K562 (cell line): Measurements from ENCODE around the gene MKNK2. TPM values are rescaled to one million over a fixed set of nuclear protein-coding genes. Genes with fewer than 3 reads are reported as not detected.

ENCODE experiments used
- CHAMP1 ChIP-seq: fragments of 450-650 bp; IDR thresholded peaks from 2 replicates; pipeline ENCODE4 v1.6.1; 2016; ENCODE audit warnings: mild to moderate bottlenecking
- CSDE1 ChIP-seq, 2 experiments: fragments of 450-650 bp; IDR thresholded peaks; 2 replicates each; pipeline ENCODE4 v1.6.1; 2016; ENCODE audit warnings: mild to moderate bottlenecking in 1 of 2
- DDX20 ChIP-seq: fragments of 450-650 bp; IDR thresholded peaks from 2 replicates; pipeline ENCODE4 v1.6.1; 2016; ENCODE audit warnings: missing genetic modification characterization, low read depth, mild to moderate bottlenecking, missing compliant biosample characterization, moderate library complexity
- HMG20A ChIP-seq: fragments of 450-650 bp; formaldehyde crosslinking; conservative IDR thresholded peaks from 2 replicates; pipeline ENCODE4 v1.4.0; 2020; ENCODE audit warnings: mild to moderate bottlenecking, mixed read lengths
- MED1 ChIP-seq: sonication (generic); formaldehyde crosslinking; IDR thresholded peaks from 2 replicates; pipeline ENCODE4 v1.8.1; 2023; ENCODE audit warnings: missing genetic modification reagents, borderline replicate concordance
- MIER1 ChIP-seq: fragments of 450-650 bp; IDR thresholded peaks from 2 replicates; pipeline ENCODE4 v1.6.1; 2016; ENCODE audit warnings: antibody characterized with exemption, mild to moderate bottlenecking, low read depth
- NR3C1 ChIP-seq: sonication (generic); formaldehyde crosslinking; IDR thresholded peaks from 2 replicates; pipeline ENCODE4 v1.8.1; 2022; ENCODE audit warnings: missing genetic modification reagents
- NR4A1 ChIP-seq, 2 experiments: fragments of 250-450 bp in 1 of 2; fragments of 450-650 bp in 1 of 2; sonication (Bioruptor Pico) in 1 of 2; IDR thresholded peaks; 2 replicates each; pipeline versions ENCODE4 v1.4.0 to v1.6.1; 2016 to 2020; ENCODE audit warnings: mild to moderate bottlenecking in 2 of 2, missing compliant biosample characterization in 1 of 2, missing genetic modification characterization in 1 of 2, moderate library complexity in 1 of 2
- NRF1 ChIP-seq, 2 experiments: fragments of 450-650 bp; IDR thresholded peaks in 1 of 2; conservative IDR thresholded peaks in 1 of 2; 2 replicates each; pipeline ENCODE4 v1.6.1; 2014; ENCODE audit warnings: mild to moderate bottlenecking in 2 of 2
- PURB ChIP-seq: sonication (generic); formaldehyde crosslinking; IDR thresholded peaks from 2 replicates; pipeline ENCODE4 v1.9.0; 2021; ENCODE audit warnings: low read depth, mild to moderate bottlenecking, missing genetic modification reagents
- RBFOX2 ChIP-seq: fragments of 200-400 bp; formaldehyde crosslinking; IDR thresholded peaks from 2 replicates; pipeline ENCODE4 v1.6.1; 2017; ENCODE audit warnings: low read depth, mild to moderate bottlenecking, low read length, moderate library complexity
- SETDB1 ChIP-seq: IDR thresholded peaks from one replicate; pipeline ENCODE4 v1.6.1; 2012; ENCODE audit warnings: low read length, control low read depth, inconsistent platforms
- SMARCE1 ChIP-seq: fragments of 450-650 bp; IDR thresholded peaks from 2 replicates; pipeline ENCODE4 v1.7.1; 2016; ENCODE audit warnings: mild to moderate bottlenecking
- SNAPC5 ChIP-seq: fragments of 250-450 bp; sonication (Bioruptor Pico); IDR thresholded peaks from 2 replicates; pipeline ENCODE4 v1.8.0; 2021; ENCODE audit warnings: moderate library complexity, mild to moderate bottlenecking, inconsistent platforms
- TFE3 ChIP-seq: fragments of 450-650 bp; formaldehyde crosslinking; IDR thresholded peaks from 2 replicates; pipeline ENCODE4 v1.4.0; 2020; ENCODE audit warnings: mild to moderate bottlenecking, mixed read lengths
- ZKSCAN1 ChIP-seq: fragments of 150-350 bp; IDR thresholded peaks from 2 replicates; pipeline ENCODE4 v1.6.1; 2016; ENCODE audit warnings: low read depth, low read length
- ZNF134 ChIP-seq: fragments of 250-450 bp; sonication (Bioruptor Pico); conservative IDR thresholded peaks from 2 replicates; pipeline ENCODE4 v1.4.0; 2020
- ZNF280A ChIP-seq: fragments of 450-650 bp; IDR thresholded peaks from 2 replicates; pipeline ENCODE4 v1.6.1; 2018; ENCODE audit warnings: mild to moderate bottlenecking, low read depth; ENCODE audit not compliant: partially characterized antibody
- ZNF384 ChIP-seq: IDR thresholded peaks from 2 replicates; pipeline ENCODE4 v1.6.1; 2012; ENCODE audit warnings: low read depth, low read length, improper control_type of control experiment
- ZNF445 ChIP-seq: fragments of 250-450 bp; sonication (Bioruptor Pico); IDR thresholded peaks from 2 replicates; pipeline ENCODE4 v1.4.0; 2020; ENCODE audit warnings: low read depth, mild to moderate bottlenecking, moderate library complexity
- polyA plus RNA-seq, 8 experiments: library from polyadenylated mRNA; depleted of rRNA in 4 of 8; stranded (reverse) in 5 of 8; unstranded in 3 of 8; fragments of >200 nt; fragmentation: Nextera tagmentation in 2 of 8; fragmentation: Illumina TruSeq in 1 of 8; extraction: Ambion mirVana in 2 of 8; extraction: Trizol in 1 of 8; gene quantifications; 2 replicates each; pipeline versions ENCODE4 v1.2.1 to v1.2.3, GENCODE V29; 2011 to 2014; ENCODE audit warnings: inconsistent platforms in 1 of 8, missing spikeins in 1 of 8
- total RNA-seq, 7 experiments: library from RNA; depleted of rRNA in 6 of 7; stranded (reverse); fragments of >200 nt in 6 of 7; fragmentation: Illumina TruSeq in 2 of 7; extraction: Trizol in 2 of 7; gene quantifications; 2 replicates each; pipeline versions ENCODE4 v1.2.1 to v1.2.3, GENCODE V29; 2011 to 2021; ENCODE audit warnings: low replicate concordance in 1 of 7
- TF ChIP-seq, protein P1 (sequence below), 2 experiments: fragments of 450-650 bp in 1 of 2; sonication (generic) in 1 of 2; formaldehyde crosslinking in 1 of 2; IDR thresholded peaks in 1 of 2; conservative IDR thresholded peaks in 1 of 2; 2 replicates each; pipeline versions ENCODE4 v1.6.1 to v1.8.1; 2016 to 2023; ENCODE audit warnings: mild to moderate bottlenecking in 2 of 2, moderate library complexity in 2 of 2, inconsistent platforms in 1 of 2, missing genetic modification reagents in 1 of 2

MKNK2 gene
- total and polyA plus RNA-seq, 9 of the 15 experiments (the other 6 are each of a cell fraction or from before 2014, with no cell fraction given): 5.1 to 191 (median 51.9) TPM

DNA sequence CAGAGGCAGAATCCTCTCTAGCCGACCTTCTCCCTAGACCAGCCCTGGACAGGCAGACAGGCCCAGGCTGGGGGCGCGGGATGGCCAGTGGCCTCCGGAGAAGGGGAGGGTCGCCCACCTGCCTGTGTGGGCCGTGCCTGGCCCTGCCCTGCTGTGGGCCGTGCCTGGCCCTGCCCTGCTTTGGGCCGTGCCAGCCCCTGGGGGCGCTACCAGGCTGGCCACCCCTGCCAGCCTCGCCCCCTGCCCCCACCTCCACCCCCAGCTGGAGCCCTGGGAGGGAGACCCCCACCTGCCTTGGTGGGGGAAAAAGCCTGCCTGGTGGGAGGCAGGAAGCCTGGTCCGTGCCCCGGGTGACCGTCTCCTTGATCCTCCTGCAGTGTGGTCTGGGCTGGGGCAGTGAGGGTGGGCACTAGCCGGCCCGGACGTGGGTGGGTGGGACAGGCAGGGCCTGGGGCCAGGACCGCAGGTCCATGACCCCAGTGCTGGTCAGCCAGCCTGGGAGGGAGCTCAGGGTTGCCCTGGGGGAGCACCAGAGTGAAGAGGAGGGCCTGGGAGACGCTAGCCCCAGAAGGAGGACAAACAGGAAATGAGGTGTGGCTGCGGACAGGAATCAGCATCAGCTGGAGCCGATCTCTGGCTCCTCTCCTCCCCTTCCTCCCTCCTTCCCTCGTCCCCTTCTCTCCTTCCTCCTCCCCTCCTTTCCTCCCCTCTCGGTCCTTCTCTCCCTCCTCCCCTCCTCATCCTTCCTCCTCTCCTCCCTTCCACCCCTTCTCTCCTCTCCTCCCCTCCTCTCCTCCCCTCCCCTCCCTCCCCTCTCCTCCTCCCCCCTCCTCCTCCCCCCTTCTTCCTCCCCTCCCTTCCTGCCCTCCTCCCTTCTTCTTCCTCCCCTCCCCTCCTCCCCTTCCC lies 5.1 kb upstream of the MKNK2 start (continued):
- TF ChIP-seq CHAMP1 (no peak), NR3C1 (CRISPR knock-in tag) (no peak), SNAPC5 (no peak), MIER1 (no peak), HMG20A (CRISPR knock-in tag) (no peak), MED1 (CRISPR knock-in tag) (no peak), ZKSCAN1 (no peak), NRF1 (conservative IDR thresholded peaks at IDR 0.05 in 1 of 2, IDR thresholded peaks at IDR 0.05 in 1 of 2) (no peak), SMARCE1 (peak; percentile 74; the same call in 1 of the 2 replicates), RBFOX2 (peak; percentile 90), SETDB1 (no peak), PURB (CRISPR knock-in tag) (no peak), ZNF445 (CRISPR knock-in tag) (no peak), ZNF280A (no peak), NR4A1 (CRISPR knock-in tag; IDR thresholded peaks at IDR 0.05) (0 out of 2 replicates have a peak, but pooled peaks have one; percentile 64), NR4A1 (tag; IDR thresholded peaks at IDR 0.05) (no peak), TFE3 (CRISPR knock-in tag) (no peak), ZNF384 (no peak), CSDE1 (IDR thresholded peaks at IDR 0.05) (no peak), ZNF134 (CRISPR knock-in tag) (no peak), DDX20 (tag) (no peak)
- TF ChIP-seq, protein P1, sequence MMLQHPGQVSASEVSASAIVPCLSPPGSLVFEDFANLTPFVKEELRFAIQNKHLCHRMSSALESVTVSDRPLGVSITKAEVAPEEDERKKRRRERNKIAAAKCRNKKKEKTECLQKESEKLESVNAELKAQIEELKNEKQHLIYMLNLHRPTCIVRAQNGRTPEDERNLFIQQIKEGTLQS (IDR thresholded peaks at IDR 0.05): no peak
- TF ChIP-seq, protein P1 (CRISPR knock-in tag; conservative IDR thresholded peaks at IDR 0.05): no peak
